Mucosa of stomach (tissue), 1 donor: ENCODE data around the gene PLA2G4D.

Experiments used
- H3K27me3 ChIP-seq: one replicate; pipeline ENCODE4 v1.7.0; 2013; ENCODE audit warnings: mild to moderate bottlenecking, low read length; ENCODE audit not compliant: control insufficient read depth, insufficient read depth
- H3K36me3 ChIP-seq: one replicate; pipeline ENCODE4 v1.7.0; 2013; ENCODE audit warnings: low read length; ENCODE audit not compliant: control insufficient read depth, insufficient read depth
- H3K4me1 ChIP-seq: one replicate; pipeline ENCODE4 v1.7.0; 2013; ENCODE audit warnings: mild to moderate bottlenecking, low read length; ENCODE audit not compliant: control insufficient read depth, insufficient read depth
- H3K4me3 ChIP-seq: one replicate; pipeline ENCODE4 v1.7.0; 2013; ENCODE audit warnings: low read length
- H3K9ac ChIP-seq: one replicate; pipeline ENCODE4 v1.7.0; 2013; ENCODE audit warnings: mild to moderate bottlenecking, low read length, moderate library complexity
- H3K9me3 ChIP-seq: one replicate; pipeline ENCODE4 v1.7.0; 2013; ENCODE audit warnings: mild to moderate bottlenecking, low read length, moderate library complexity; ENCODE audit not compliant: control insufficient read depth
- donor health status: Pancreatic carcinoma.

PLA2G4D gene

GRCh38 chr15:42094512-42094963 is at the start of gene PLA2G4D:
TSS of gene PLA2G4D (minus strand) at chr15:42094562. CDS start at chr15:42094459, 103 bp downstream.
- Histone ChIP-seq H3K9ac (no peak within 1 kb of the TSS), H3K4me1 (peaks cover 12% of the 10 kb centered on the region), H3K4me3 (no peak within 1 kb of the TSS), H3K27me3 (no peaks in the 10 kb centered on the region), H3K36me3 (no peaks in the 10 kb centered on the region), H3K9me3 (no peaks in the 10 kb centered on the region)

DNA sequence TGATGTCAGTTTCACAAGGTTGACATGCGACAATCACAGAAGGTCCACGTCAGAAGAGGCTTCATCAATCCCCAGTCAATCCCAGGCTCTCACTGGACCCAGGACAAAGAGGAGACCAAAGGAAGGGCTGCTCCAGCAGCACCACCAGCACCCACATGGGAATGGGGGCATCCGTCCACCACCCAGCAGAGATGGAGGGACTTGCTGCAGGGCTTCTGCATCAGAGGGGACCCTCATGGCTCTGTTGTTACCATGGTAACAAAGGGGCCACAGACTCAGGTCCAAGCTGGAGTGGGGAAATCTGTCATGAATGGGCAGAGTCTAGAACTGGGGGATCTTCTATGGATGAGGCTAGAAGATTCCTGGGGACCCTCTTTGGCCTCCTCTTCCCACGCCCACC is 49.0 kb upstream of the PLA2G4D start:
- Histone ChIP-seq H3K27me3 (peaks cover 4% of the 10 kb centered on the region), H3K4me3 (no peak overlapping the region), H3K9me3 (peaks cover 4% of the 10 kb centered on the region), H3K36me3 (no peaks in the 10 kb centered on the region), H3K9ac (no peak overlapping the region), H3K4me1 (peaks cover 37% of the 10 kb centered on the region)

- Histone ChIP-seq H3K4me3 (no peak overlapping the region), H3K4me1 (peaks cover 39% of the 10 kb centered on the region), H3K36me3 (no peaks in the 10 kb centered on the region), H3K9me3 (peaks cover 5% of the 10 kb centered on the region), H3K27me3 (peaks cover 4% of the 10 kb centered on the region), H3K9ac (no peak overlapping the region)
Observed at GRCh38 chr15:42141795-42142667, 47.7 kb upstream of the PLA2G4D start.

DNA sequence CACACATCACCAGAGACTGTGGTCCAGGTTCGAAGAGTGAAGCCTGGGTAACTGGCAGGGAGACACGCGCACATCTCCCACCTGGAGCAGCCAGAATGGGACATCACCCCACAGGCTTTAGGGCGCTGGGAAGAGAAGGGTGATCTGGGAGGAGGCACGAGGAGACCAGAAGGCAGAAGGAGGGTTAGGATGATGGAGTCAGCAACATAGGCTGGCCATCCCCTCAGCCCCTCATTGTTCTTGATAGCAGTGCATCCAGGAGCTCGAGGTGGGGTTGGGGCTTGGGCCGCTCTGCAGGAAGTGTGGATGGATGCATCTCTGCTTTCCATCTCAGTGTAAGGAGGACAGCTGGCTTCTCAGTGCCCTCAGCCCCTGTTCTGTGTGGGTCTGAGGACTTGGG is 46.9 kb upstream of the PLA2G4D start:
- Histone ChIP-seq H3K4me1 (peaks cover 32% of the 10 kb centered on the region), H3K36me3 (no peaks in the 10 kb centered on the region), H3K9me3 (peaks cover 5% of the 10 kb centered on the region), H3K4me3 (no peak overlapping the region), H3K27me3 (peaks cover 4% of the 10 kb centered on the region), H3K9ac (no peak overlapping the region)

- Histone ChIP-seq H3K4me1 (peaks cover 32% of the 10 kb centered on the region), H3K9me3 (peaks cover 5% of the 10 kb centered on the region), H3K27me3 (peaks cover 4% of the 10 kb centered on the region), H3K36me3 (no peaks in the 10 kb centered on the region), H3K4me3 (no peak overlapping the region), H3K9ac (no peak overlapping the region)
Observed at GRCh38 chr15:42140383-42141070, 46.2 kb upstream of the PLA2G4D start.

DNA sequence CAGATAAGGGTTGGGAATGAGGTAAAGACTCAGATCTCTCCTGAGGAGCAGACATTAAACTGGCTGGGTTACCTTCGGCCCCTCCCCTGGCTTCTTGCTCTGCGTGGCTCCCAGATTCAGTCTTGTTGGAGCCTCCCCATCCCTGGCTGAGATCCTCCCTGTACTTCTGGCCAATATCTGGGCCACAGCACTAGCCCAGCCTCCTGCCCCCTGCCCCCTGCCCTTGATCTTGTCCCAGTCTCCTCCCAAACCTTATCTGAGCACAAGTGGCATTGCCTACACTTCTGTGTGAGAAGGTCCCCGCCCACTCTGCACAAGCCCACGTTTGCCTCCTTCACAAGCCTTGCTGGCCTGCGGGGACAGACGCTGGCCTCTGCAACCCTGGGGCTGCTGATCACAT is 45.2 kb upstream of the PLA2G4D start:
- Histone ChIP-seq H3K9me3 (peaks cover 5% of the 10 kb centered on the region), H3K4me3 (no peak overlapping the region), H3K9ac (no peak overlapping the region), H3K4me1 (peaks cover 32% of the 10 kb centered on the region), H3K27me3 (peaks cover 4% of the 10 kb centered on the region), H3K36me3 (no peaks in the 10 kb centered on the region)

DNA sequence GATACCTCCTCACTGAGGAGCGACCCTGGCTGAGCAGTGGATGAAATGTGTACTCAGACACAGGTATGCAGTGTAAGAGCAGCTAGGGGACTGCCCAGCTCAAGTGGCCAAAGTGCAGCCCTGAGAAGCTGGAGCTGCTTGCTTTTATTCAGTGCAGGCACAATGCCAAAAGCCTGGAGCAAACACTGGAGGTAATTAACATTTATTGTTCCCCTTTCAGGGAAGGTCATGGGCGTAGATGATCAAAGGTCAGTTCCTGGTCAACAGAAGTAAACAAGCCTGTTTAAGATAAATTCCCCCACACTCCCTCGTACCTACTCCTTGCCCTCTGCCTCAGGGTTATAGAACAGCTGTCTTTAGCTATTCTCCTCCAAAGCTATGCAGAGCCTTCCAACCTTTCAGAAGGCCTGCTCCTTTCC is 44.6 kb upstream of the PLA2G4D start:
- Histone ChIP-seq H3K9me3 (peaks cover 5% of the 10 kb centered on the region), H3K9ac (no peak overlapping the region), H3K4me3 (no peak overlapping the region), H3K27me3 (peaks cover 4% of the 10 kb centered on the region), H3K4me1 (peaks cover 32% of the 10 kb centered on the region), H3K36me3 (no peaks in the 10 kb centered on the region)

DNA sequence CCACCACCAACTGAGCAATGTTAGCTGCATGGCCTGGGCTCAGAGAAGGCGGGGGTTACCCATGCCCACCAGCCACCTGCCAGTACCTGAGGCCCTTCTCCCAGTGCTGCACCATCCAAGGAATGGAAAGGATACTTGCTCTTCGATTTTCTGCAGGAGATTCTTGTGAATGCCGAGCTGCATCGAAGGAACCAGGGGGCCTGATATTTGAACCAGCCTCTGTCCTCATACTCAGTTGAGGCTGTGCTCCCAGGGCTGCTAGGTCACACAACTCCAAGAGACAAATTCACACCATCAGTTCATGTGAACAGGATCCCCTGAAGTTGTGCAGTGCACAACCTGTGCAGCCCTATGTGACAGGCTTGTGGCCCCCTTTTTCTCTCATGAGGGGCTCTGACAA is 44.0 kb upstream of the PLA2G4D start:
- Histone ChIP-seq H3K9ac (no peak overlapping the region), H3K27me3 (peaks cover 4% of the 10 kb centered on the region), H3K4me1 (peaks cover 32% of the 10 kb centered on the region), H3K9me3 (peaks cover 5% of the 10 kb centered on the region), H3K36me3 (no peaks in the 10 kb centered on the region), H3K4me3 (no peak overlapping the region)

DNA sequence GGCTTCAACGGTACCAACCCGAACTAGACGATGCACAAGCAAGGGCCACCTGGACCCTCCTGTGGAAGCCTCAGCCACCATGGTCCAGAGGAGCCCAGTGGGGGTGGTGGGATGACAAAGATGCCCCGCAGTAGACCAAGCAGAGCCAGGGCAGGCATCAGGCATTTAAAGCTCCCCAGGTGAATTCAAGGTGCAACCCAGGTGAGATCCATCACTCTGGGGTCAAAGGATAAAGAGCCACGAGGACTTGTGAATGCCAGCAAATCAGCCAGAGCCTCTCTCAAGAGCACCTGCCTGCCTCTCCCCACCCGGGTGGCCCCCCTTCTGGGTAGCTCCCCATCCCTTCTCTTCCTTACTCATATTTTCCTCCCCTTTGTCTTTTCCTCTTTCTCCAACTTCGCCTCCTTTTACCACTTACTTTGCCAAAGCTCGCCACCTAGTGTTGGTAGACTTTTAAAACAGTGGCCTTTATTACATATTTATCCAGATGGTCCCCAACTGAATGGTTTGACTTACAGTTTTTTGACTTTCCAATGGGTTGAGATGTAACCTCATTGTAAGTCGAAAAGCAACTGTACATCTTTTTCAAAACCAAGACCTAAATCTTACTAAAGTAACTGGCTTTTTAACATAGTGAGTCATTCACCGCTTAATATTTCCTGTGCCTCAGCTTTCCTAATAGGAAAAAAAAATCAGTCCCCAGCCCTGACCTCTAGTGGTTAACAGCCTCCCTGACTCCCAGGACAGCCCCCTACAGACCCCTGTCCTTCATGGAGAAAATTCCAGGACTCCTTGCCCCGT is 43.3 kb upstream of the PLA2G4D start:
- Histone ChIP-seq H3K9ac (no peak overlapping the region), H3K4me3 (no peak overlapping the region), H3K27me3 (peaks cover 4% of the 10 kb centered on the region), H3K4me1 (peaks cover 29% of the 10 kb centered on the region), H3K36me3 (no peaks in the 10 kb centered on the region), H3K9me3 (peaks cover 5% of the 10 kb centered on the region)

DNA sequence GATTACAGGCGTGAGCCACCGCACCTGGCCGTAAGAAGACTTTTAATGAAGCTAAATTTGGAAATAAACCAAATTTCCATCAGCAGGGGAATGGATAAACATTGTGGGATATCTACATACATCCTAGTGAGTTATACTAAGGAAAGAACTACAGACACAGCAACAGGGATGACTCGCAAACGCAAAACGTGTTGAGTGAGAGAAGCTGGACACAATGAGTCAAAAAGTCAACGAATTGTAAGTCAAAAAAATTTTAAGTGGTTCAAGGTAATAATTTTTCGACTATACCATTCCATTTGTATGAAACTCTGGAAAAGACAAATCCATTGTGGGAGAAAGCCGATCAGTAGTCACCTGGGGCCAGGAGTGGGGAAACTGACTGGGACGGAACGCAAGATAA is 42.2 kb upstream of the PLA2G4D start:
- H3K4me3 ChIP-seq: no peak overlapping the region
- H3K36me3 ChIP-seq: no peaks in the 10 kb centered on the region
- H3K9ac ChIP-seq: no peak overlapping the region
- H3K4me1 ChIP-seq: peaks cover 30% of the 10 kb centered on the region
- no peaks in the 10 kb centered on the region for H3K27me3 ChIP-seq
- H3K9me3 ChIP-seq: peaks cover 5% of the 10 kb centered on the region

DNA sequence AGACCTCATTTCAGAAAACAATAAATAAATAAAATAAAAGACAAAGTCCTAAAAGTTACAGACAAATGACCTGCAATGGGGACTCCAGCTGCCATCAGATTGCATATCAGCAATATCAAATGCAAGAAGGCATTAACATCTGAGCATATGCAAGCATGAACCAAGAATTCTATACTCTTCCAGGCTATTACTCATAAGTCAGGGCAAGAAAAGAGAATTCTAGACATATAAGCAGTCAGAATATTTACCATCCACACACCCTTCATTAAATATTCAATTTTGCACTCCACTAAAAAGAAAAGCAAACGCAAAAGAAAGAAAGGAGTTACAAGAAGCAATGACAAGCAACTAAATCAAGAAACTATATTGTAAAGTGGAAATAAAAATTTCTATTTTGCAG is 41.0 kb upstream of the PLA2G4D start:
- no peak overlapping the region for H3K9ac ChIP-seq
- no peaks in the 10 kb centered on the region for H3K36me3 ChIP-seq
- no peaks in the 10 kb centered on the region for H3K27me3 ChIP-seq
- peaks cover 29% of the 10 kb centered on the region for H3K4me1 ChIP-seq
- no peak overlapping the region for H3K4me3 ChIP-seq
- H3K9me3 ChIP-seq: peaks cover 5% of the 10 kb centered on the region
